Frontal cortex (tissue), 4 donors: Measurements from ENCODE around the gene SOWAHD. TPM values are rescaled to one million over a fixed set of nuclear protein-coding genes. Genes with fewer than 3 reads are reported as not detected.
"Not testable (repeated sequence)": the region's sequence is repeated elsewhere in the genome, so short reads cannot be mapped to it uniquely, and the experiment has no call there.

Experiments
- DNase-seq, 2 donors: peaks; one replicate each; pipeline ENCODE4 v3.0.0; 2012; ENCODE audit warnings: low spot score in 2 of 2
- FAIRE-seq: peaks from 2 replicates; lab custom pipeline; 2012; peaks lifted over from hg19 to GRCh38; lab: Jason Lieb, UNC
- small RNA-seq: library from RNA; depleted of rRNA; stranded (forward); fragments of <200 nt; gene quantifications from one replicate; pipeline ENCODE3, GENCODE V24; 2014
- total RNA-seq: library from RNA; depleted of rRNA; stranded (reverse); fragments of >200 nt; gene quantifications from one replicate; pipeline ENCODE4 v1.2.3, GENCODE V29; 2014
- donor health status: control.
- donor health status: control.
- donor health status: control.

SOWAHD gene
- total RNA-seq, 1 donor from 2014 or later: 0.82 TPM

DNA sequence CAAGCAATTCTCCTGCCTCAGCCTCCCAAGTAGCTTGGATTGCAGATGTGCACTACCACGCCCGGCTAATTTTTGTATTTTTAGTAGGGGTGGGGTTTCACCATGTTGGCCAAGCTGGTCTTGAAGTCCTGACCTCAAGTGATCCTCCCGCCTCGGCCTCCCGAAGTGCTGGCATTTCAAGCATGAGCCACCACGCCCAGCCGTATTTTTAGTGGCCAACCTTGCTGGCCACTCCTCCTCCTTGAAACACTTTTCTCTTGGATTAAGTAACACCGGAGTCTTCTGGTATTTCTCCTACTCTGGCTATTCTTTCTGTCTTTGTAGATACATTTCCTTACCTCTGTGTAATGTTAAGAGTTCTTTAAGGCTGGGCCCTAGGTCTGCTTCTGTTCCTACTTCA is 44.2 kb downstream of the SOWAHD start:
- FAIRE-seq (no peak), DNase-seq (no peak)

- not testable (repeated sequence) for DNase-seq, FAIRE-seq
Observed at GRCh38 chrX:119808461-119808860, 50.1 kb downstream of the SOWAHD start.

- FAIRE-seq (no peak), DNase-seq (no peak)
Observed at GRCh38 chrX:119809185-119809666, 50.8 kb downstream of the SOWAHD start.

Small RNAs within 50 kb of the gene (small RNA-seq; reads per million reads assigned to genes)
- gene SNORA69: not detected

Other genes starting within 250 kb of the SOWAHD start
- 35.1 TPM for gene STEEP1, start 193.2 kb upstream of the SOWAHD start, total RNA-seq
- 22.4 TPM for gene UBE2A, start 184.0 kb upstream of the SOWAHD start, total RNA-seq
- gene NKRF, start 152.2 kb upstream of the SOWAHD start, total RNA-seq: 15.1 TPM
- gene SEPTIN6, start 65.4 kb upstream of the SOWAHD start, total RNA-seq: 69.3 TPM
- gene RPL39, start 33.0 kb downstream of the SOWAHD start, total RNA-seq: 3,561 TPM
- 3.7 TPM for gene UPF3B, start 94.4 kb downstream of the SOWAHD start, total RNA-seq
- gene RNF113A, start 113.1 kb downstream of the SOWAHD start, total RNA-seq: 17.5 TPM
- gene NDUFA1, start 113.2 kb downstream of the SOWAHD start, total RNA-seq: 46.9 TPM
- gene AKAP14, start 137.3 kb downstream of the SOWAHD start, total RNA-seq: not detected
- 8.6 TPM for gene NKAP, start 185.2 kb downstream of the SOWAHD start, total RNA-seq